ENCODE results near the gene VTI1A.

VTI1A gene

DNA sequence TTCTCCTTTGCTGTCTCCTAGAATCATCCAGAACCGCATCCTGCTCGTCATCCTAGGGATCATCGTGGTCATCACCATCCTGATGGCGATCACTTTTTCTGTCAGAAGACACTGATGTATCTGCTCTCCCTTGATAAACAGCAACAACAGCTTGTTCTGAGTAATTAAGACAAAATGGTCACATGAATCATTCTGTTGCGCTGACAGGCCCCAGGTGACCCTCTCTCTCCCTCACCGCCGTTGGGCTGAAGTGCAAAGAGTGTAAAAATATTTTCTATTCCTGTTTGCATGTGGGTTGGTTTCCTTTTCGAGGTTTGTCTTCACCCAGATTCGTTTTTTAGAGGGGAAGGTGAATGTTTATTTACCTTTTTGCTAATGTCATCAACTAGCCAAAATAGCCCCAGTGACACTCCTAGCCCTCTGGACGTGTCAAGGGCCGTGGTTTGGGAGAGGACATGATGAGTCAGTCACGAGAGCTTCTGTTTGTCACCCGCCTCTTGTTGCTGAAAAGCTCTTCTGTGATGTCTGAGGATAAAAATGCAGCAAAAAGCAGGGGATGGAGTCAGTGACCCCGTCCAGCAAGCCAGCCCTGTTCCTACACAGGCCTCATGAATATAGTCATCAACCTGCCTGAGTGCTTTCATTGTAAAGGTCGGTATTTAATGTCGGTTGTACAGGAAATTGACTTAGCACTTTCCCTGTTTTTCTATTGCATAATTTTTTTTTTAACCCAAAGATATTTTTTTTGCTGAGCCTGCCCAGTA is 368.4 kb downstream of the VTI1A start:
- DNase-seq = no peak

DNA sequence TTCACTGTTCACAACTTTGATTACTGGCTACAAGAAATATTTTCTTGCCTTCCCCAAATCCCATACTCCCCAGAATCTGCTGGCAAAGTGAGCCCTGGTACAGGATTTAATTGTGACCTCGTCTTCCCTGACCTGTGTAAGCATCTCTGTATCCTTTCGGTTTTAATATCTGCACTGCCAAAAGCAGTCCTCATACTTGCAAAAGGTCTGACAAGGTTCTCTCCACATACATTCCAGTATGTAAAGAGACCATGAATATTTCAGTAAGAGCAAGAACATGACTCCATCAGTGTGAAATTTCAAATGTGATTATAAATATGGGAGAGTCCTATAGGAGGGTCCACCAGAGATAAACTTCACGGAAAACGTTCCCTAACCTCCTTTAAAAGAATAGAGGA is 369.0 kb downstream of the VTI1A start:
- no peak for DNase-seq

DNA sequence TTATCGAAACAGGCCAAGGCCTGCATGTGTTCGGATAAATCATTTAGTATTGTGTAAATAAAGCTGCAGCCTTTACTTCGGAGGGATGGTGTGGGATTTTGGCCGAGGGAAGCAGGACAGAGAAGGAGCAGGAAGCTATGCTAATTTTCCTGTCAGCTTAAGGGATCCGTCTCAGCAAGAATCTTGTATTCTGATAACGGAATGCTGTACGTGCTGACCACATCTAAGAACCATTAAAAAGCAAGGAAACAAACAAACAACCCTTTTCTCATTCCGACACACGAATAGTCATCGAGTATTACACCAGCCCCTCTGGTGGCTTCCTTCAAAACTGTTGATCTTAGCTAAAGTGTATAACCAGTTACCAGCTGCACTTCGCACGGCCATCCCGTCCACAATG is 369.9 kb downstream of the VTI1A start:
- DNase-seq = no peak

DNA sequence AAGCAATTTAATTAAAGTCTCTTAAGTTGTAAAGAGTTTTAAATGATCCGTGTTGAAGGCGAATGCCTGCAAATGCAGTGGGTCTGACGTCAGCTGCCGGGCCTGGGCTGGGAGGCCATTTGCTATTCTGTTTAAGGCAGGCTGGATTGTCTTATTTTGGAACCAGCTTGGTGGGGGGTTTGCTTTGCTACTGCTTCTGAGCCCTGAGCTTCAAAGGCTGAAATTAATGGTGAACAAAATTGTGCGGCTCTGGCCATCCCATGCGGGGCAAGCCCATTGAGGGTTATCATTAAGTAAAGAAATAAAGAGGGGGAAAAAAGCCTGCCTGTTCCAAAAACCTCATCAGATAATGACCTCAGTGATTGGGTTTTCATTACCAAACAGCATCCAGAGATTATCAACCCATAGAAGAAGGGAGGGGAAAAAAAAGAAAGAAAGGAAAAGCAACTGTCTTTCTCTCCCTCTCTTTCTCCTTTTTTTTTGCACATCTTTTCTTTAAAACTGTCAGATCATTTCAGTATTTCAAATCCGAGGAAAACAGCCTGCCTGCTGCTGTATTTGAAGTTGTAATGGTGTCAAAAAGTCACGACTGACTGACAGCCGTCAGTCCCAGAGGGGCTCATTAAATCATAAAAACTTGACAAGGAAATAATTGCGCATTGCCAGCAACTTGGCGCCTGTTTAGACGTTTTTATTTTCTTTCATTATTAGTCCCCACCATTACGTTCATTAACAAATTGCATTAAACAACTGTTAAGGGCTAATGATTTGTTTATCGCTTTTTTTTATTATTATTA is 371.2 kb downstream of the VTI1A start:
- no peak for DNase-seq

DNA sequence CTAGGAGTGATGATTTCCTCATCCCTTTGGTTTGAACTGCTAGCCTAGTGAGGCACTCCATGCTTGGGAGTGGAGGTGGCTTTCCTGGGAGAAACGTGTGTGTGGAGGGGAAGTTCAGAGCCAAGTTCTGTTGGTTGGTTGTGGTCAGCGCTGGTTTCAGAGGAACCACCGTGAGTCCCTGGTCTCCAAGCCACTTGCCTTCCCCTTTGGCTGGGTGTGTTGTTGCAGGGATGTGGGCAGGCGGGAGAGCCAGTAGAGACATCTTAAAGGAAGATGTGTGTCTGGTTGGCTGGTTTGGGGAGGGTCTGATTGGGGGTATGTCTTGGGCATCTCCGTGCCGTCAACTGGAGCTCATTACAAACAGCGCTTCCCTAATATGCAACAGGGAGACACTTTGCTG is 372.2 kb downstream of the VTI1A start:
- DNase-seq = no peak

DNA sequence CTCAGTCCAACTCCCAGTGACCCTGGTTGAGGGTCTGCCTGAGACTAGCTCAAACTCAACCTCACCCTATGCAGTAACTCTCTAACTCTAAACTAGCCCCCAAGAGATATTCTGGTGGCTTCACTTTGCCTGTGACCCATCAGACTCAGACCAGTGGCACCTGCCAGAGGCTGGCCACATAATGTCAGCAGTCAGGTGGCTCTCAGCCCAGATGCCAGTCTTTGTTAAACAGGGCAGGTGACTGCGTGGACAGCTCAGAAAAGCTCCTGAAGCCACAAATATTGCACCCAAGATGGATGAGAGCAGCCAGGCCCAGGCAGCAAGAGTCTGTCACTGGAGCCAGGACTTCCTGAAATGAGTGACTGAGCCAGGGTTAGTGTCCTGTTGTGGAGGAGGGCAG is 373.3 kb downstream of the VTI1A start:
- no peak for DNase-seq

DNA sequence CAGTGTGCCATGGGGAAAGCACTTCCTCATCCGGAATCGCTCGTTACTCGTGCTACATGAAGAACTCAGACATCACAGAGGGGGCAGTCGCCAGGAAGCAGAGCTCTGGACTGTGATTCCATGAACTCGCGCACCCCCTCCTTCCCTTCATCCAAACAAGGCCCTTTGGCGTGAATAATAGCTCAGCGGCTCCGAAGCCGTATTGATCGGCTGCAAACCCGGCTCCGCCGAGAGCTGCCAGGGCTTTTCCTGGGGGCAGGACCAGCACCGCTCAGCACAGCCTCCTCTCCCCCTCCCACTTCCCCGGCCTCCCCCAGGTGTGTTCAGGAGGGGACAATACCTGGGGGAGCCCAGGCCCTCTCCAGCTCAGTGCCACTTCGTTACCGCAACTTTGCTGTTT is 374.0 kb downstream of the VTI1A start:
- no peak for DNase-seq

DNA sequence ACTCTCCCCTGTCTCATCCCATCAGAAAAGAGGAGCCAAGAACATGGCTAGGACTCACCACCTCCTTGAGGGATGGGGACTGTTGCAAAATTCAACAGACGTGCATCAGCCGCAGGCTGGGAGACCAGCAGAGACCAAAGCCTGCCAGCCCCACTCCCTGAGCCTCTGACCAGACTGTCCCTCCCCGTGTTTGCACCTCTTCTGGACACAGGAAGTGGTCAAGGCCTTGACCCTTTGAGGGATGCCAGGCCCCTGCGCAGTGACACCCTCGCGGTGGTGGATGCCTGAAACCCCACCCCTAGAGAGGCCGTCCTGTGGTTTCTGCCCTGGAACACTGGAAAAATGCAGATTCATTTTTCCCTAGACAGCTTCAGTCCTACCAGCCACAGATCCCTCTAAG is 374.6 kb downstream of the VTI1A start:
- DNase-seq = no peak

DNA sequence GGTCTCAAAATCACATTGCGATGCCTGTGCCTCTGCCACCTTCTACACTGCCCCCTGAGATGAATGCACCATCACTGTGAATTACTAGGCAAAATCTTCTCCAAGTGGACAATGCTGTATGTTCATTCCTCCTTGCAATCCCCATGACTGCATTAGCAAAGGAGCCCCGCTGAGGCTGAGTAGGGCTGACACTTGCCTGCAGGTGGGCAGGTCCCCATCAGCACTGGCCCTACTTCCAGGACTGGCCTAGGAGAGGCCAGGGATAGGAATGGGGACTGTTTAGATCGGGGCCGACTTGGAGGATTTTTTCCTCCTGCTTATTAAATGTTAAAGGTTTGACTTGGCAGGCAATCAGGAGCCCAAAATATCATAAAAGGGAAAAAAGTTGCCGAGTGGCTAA is 376.0 kb downstream of the VTI1A start:
- DNase-seq = no peak

DNA sequence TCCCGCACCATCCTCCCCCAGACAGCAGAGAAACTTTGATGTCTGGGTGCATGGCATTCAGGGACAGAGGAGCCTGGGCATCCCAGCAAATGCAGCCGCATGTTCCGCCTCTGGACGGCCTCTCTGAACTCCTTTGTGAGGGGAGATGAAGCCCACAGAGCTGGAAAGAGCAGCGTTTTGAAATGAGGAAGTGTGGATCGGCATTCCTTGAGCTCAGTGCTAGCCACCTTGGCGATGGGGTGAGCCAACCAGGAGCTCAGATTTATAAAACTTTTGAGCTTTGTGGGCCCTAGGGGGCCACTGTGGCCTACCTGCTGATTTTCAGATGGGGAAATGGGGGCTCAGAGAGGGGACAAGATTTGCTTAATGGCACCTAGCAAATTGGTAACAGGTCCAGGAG is 376.6 kb downstream of the VTI1A start:
- no peak for DNase-seq

DNA sequence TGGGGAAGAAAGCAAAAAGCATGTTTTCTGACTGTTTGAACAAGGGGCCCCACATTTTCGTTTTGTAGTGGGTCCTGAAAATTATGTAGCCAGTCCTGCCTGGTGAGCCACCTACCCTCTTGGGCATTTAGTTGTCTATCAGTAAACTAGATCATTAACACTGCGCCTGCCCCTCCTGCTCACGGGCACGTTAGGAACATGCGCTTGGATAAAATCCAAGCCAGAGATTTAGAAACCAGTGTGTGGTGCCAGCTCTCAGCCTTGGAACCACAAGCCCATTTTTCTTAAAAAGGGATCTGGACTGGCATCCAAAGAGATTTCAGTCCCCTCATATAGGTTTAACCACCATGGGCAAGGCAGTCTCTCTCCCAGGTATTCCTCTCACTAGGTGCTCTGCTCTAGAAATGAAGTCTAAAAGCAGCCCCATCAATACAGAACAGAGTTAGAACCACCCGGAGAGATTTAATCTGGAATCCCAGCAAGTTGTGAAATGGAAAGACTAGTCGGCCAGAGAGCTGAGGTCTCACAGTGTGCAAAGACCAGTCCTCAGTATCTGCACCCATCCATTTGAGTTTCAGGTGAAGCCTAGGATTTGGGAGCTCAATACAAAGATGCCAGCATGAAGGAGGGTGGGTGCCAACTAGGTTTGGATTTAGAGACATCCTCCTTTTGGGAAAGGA is 379.1 kb downstream of the VTI1A start:
- no peak for DNase-seq

DNA sequence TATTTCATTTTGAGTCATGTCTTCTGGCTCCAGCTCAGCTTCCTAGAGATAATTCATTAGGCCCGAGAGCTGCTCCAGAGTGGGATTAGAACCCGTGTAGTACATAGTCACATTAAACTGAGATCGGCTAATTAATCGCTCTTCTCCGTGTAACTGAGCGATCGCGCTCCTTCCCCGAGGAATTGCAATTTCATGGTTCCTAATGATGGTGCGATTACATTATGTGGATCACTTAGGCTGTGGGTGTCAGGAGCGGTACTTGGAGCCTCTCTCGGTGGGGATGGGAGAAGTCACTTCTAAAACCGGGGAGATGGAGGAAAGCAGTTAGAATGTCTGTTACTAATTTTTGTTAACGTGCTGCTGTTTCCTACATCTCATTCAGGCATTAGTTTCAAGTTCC is 380.1 kb downstream of the VTI1A start:
- no peak for DNase-seq

DNA sequence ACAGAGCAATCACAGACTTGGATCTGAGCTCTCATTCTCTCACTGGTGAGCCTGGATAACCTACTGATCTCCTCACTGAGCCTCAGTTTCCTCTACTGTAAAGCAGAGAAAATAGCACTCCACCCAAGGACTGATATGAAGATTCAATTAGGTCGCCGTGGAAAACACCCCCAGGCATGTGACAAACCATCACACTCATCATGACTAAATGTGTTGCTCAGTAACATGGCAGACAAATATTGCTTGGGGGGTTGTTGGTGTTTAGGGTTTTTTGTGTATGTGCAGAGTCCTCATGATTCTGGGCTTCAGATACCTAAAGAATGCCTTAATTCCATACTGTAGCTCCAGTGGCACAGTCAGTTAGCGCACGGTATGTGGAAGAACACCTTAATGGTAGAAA is 380.9 kb downstream of the VTI1A start:
- DNase-seq = no peak

DNA sequence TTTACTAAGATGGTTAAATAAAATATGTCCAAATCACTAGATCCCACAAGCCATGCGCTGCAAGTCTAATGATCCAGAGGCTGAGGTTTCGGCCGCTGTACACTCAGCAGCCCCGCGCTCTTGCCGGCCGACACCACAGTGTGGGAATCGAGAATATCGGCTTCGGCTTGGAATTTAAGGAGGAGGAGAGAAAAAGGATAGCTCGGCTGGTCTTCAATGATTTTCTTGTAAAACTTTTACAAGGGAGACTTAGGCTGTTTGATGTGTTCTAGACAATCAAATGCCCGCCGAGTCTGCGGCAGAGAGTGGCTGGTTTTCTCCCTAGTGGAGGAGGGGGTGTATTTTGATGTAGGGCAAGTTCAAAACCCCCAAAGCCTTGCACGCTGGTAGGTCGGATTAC is 384.8 kb downstream of the VTI1A start:
- DNase-seq = no peak

DNA sequence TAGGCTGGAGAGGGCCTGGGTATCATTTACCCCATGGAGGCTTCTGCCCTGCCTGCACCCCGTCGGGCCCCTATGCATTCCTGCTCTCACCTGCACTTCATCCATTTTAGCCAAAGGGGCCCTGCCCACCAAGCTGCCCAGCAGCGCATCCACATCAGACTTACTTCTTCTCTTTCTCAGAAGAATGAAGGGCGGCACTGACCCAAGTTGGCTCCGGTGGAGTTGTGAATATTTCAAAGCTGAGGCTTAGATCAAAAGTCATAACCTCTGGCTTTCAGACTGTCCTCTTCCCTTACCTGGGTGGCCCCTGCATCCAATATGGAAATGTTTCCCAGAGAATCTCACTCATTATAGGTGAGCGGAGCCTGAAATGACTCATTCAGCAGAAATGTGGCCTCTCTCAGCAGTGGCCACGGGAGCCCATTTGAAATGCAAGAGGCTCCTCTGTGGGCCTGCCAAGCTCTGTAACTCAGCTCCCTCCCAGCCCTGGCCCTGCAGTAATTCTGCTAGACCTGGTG is 385.4 kb downstream of the VTI1A start:
- no peak for DNase-seq

DNA sequence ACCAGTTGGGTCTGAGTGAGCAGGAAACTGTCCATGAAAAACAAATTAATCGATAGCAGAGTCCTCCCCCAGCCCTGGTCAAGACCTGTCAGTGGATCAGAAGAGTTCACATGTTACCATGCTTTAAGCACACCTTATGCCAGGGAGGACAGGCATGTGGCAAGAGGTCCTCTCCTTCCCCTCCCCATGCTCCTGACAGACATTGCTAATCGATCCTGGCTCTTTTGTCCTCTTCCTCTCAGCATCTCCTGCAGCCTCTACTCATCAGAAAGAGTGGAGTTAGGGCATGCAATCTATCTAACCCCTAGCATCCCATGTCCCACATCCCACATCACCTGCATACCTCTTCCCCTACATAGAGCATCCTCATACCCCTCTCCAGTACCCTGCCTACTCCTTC is 385.9 kb downstream of the VTI1A start:
- DNase-seq = no peak

DNA sequence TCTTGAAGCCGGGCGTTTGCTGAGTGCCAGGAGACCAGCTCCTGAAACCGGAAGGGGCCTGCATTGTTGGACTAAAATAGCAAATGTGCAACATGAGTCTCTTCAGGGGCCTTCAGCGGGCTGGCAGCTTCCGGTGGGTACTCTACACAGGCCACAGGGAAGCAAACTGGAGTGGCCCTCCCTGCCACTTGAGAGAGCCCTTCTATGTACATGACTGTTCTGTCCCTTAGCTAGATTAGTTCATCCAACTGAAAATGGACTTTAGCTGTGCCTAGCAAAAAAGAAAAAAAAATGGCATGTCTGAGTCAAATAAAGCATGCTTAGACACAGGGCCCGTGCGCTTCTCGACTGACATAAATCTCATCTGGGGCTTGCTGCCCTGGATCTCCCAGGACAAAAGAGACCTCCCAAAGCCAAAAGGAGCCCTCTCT is 387.8 kb downstream of the VTI1A start:
- DNase-seq = no peak

DNA sequence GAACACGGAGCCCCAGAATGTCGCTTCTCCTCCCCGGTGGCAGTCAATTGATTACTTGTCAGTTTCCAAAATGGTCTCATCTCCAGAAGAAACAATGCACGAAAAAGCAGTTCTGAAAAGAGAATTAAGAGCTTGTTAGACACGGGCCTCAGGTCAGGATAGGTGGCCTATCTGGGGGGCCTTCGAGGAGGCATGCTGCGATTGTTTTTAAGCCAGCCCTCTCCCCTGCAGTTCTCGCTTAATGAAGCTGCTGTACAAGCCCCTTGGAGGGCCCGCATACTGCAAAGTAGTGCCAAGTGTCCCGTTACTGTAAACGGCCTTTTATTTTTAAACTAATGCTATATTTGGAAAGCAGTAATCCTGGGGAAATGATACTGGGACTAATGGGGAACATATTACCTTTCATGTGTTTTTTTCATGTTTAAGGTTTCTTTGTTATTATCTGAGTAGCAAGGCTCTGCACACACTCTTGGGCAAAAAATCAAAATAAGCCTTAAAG is 388.3 kb downstream of the VTI1A start:
- no peak for DNase-seq

DNA sequence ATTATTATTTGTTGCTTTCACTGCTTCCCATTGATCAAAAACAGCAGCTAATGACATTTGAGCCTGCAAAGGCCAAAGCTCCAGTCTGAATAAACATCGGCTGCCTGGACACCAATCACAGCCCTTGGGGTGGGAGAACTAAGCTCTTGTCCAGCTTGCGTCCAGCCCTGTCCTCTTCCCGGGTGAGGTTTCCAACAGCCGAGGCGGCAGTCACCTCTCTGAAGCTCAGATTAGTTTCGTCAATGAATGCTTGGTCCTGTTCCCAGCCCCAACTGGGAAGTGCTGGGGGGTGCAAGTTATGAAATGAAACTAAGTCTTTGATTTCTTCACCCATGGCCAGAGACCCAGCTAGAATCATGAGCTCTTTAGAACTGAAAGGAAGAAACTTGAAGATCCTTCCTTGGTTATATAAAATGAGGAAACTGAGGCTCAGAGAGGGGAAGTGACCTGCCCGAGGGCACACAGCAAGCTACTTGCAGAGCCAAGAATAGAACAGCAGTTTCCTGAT is 389.0 kb downstream of the VTI1A start:
- no peak for DNase-seq

DNA sequence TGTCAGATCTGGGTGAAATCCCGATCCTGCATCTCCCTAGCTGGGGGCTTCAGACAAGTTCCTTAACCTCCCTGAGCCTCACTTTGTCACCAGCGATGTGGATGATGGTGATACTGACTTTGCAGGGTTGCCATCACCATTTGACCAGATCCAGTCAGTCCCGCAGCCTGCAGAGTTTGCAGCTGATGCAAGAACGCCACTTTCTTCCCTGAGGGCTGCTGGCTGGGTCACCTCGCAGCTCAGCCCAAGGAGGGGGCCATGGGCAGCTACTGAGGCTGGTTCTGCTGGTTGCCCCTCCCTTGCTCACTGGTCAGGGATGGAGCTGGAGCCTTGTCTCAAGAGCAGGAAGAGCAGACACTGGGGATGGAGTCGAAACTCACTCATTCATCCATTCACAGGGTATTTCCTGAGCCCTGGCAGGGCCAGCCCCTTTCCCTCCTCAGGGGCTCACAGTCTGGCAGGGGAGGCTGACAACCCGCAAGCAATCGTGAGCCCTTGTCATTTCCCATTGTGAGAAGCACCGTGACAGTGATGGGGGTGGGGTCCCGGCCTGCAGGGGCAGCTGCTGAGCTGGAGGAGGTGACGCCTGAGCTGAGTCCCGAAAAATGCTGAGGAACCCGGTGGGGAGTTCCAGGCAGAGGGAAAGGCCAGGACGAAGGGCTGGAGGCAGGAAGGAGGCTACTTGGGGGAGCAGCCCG is 391.9 kb downstream of the VTI1A start:
- no peak for DNase-seq

DNA sequence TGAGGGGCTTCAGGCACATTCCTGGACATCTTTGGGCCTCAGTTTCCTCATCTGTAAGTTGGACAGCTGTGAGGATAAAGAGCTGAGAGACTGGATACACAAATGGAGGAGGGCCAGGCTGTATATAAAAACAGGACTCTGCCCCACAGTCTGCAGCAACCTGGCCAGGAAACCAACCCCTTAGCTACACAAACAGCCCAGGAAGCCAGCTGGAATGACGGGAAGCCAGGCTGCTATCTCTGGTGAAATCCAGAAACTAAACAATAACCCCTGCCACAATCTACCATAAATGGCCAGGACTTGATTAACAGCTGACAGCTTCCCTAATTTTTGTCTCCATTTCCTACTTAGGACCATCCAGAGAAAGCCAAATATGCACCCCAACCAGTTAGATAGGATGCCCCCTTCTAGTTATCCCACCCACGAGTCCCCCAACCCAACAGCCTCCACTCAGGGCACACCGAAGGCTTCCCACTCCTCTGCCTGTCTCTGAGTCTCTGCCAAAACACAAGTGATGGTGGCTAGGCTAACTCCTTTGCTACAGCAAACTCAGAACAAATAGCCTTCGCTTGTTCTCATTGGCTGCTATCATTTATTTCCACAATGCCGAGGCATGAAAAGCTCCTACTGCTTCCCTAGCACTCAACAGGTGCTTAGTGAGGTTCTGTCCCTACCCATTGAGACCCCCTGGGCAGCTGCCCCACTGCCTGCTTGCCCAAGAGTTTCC is 393.1 kb downstream of the VTI1A start:
- no peak for DNase-seq

DNA sequence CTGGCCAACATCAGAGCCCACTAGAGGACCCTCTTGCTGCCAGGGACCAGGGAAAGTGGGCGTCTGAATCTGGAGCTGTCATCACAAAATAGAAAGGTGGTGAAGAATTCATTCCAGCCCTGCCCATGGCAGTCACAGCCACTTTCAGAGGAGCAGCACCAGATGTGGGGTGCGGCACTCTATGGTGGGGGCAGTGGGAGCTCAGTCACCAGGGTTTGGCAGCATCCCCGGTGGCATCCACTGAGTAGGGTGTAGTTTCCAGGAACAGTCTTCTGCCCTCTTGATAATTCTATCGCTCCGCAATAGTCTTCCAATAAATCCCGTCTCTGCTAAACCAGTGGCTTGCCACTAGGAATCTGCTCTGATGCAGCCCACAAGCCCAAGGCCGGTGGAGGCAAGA is 394.5 kb downstream of the VTI1A start:
- DNase-seq = no peak
